Measurements from ENCODE around the gene LTO1.

DNA sequence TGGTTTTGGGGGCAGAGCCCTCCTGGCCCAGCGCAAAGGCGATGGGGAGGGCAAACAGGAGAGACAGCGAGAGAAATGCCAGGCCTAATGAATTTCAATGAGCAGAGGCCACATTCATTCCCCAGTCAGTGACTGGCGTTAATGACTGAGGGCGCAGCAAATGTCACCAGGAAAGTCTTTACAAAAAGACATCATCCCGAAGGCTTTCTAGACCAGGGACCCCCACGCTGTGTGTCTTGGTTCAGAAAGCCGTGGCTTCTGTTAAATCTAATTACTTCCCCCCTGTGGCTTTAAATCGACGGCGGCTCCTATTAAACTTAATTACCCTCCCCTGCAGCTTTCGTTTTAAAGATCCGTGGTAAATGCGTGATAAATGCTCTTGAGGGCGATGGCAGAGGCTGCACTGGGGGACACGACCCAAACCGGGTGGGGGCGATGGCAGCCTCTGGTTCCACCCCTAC lies 30.2 kb upstream of the LTO1 start:
- TF ChIP-seq, protein P1, sequence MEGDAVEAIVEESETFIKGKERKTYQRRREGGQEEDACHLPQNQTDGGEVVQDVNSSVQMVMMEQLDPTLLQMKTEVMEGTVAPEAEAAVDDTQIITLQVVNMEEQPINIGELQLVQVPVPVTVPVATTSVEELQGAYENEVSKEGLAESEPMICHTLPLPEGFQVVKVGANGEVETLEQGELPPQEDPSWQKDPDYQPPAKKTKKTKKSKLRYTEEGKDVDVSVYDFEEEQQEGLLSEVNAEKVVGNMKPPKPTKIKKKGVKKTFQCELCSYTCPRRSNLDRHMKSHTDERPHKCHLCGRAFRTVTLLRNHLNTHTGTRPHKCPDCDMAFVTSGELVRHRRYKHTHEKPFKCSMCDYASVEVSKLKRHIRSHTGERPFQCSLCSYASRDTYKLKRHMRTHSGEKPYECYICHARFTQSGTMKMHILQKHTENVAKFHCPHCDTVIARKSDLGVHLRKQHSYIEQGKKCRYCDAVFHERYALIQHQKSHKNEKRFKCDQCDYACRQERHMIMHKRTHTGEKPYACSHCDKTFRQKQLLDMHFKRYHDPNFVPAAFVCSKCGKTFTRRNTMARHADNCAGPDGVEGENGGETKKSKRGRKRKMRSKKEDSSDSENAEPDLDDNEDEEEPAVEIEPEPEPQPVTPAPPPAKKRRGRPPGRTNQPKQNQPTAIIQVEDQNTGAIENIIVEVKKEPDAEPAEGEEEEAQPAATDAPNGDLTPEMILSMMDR (IDR thresholded peaks at IDR 0.05 in 8 of 11, conservative IDR thresholded peaks at IDR 0.05 in 3 of 11): no peak
- TF ChIP-seq POLR2AphosphoS5 (IDR thresholded peaks at IDR 0.05) (no peak), POLR2A (IDR thresholded peaks at IDR 0.05) (no peak)

Measured in spleen (tissue), 7 donors.